ENCODE data around the gene ITGA6.

ITGA6 gene

GRCh38 chr2:172427256-172427989, at the start of gene ITGA6:
Gene ITGA6, plus strand, starts transcription at chr2:172427586.
- DNase-seq, result peak; percentile 79 to 81

- DNase-seq, result peak; percentile 66 to 68
These were observed 46.7 kb upstream of the ITGA6 start for GRCh38 chr2:172380436-172381274.

GRCh38 chr2:172381275-172382027, 45.9 kb upstream of the ITGA6 start:
- DNase-seq, result no peak

- no peak for DNase-seq
These were observed 40.0 kb upstream of the ITGA6 start for GRCh38 chr2:172387361-172387760.

DNA sequence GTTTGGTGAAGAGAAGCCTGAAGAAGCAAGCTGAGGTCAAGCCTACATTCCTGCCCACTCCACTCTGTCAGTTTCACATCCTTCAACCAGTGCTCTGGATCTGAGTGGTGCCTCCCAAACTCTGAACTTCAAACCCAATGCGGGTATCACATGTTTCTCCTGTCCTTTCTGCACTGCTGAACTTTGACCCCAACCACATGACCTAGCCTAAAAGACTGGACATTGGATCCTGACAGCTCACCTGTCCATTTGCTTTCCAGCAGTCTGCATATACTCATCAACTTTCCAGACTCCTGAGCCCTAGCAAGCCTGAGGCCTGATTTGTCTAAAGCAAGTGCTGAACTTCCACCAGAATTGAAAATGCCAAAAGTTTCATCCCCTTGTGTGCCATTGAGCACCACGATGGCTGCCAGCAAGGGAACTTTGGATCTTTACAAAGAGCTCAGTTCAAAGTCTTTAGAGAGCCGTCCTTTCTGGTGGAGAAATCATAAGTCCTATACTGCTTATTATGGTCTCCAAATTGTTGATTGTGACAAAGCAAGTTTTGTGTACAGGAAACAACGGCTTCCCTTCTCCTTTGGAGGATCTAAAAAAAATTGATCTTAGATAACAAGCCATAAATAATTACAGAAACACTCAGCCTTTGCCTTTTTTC, 37.6 kb upstream of the ITGA6 start:
- DNase-seq, result no peak

DNA sequence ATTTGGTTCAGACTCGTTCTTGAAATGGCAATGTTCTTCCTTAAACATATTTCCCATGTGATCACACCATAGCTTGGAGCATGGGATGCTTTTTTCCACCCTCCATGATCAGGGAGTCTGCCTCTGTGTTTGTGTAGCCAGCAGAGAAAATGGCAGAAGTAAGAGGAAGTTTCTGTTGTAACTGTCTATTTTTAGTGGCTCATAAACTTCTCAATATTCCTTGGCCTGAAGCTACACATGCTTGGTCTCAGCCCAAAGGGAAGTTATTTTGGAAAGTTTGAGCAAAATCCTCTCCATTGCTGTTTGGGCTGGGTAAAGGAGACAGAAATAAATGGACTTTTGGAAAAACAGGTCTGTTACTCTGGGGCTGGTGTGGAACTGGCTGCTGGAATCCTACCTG, 33.4 kb upstream of the ITGA6 start:
- peak; percentile 70 for DNase-seq

GRCh38 chr2:172395503-172395902, 31.9 kb upstream of the ITGA6 start:
- DNase-seq, result peak; percentile 44 to 50

DNA sequence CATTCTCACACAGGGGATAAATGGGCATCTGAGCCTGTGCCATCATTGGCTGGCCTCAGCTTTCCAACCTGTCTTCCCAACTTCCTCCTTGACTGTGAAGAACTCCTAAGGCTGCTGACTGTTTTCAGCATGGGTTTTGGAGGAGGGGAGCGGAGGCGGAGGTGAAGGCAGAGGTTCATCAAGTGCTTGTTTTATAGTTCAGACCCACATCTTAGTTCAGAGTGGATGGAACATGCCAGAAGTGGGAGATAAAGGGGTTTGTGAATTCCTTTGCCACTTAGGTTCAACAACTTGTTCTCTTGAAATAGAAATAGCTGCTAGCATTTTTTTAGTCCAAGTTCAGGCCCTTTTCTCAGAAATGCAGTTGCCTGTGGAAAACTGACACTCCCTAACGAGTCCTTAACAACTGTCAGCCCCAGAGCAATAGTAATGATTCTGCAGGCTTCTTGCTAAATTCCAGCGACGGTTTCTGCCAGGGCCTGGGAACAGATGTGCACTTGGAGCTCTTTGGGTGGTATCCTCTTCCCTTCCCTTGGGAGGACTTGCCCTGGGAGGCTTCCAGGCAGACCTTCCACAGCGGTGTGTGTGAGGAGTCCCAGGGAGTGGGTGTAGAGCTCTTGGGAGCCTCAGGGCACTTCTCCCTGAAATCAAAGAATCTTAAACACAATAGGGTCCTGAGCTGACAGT, 30.1 kb upstream of the ITGA6 start:
- no peak for DNase-seq

- no peak for DNase-seq
These were observed 28.9 kb upstream of the ITGA6 start for GRCh38 chr2:172398440-172398839.

DNA sequence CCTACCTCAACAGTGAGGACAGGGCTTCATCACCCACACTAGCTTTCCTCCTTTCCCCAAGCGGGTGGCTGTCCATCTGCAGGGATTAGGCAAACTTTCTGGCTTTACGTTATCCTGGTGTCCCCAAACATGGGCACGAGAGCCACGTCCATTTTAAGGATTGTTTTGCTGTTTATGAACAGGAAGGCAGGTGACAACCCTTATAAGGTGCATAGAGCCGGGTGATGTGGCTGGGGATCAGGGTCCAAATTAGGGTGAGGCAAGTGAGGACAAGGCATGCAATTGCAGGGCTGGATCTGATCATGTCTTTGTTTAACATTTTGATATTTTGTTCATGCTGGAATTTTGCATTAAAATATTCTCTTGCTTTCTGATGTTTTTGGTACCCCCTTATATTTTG, 27.6 kb upstream of the ITGA6 start:
- no peak for DNase-seq

GRCh38 chr2:172402198-172402597, 25.2 kb upstream of the ITGA6 start:
- no peak for DNase-seq

DNA sequence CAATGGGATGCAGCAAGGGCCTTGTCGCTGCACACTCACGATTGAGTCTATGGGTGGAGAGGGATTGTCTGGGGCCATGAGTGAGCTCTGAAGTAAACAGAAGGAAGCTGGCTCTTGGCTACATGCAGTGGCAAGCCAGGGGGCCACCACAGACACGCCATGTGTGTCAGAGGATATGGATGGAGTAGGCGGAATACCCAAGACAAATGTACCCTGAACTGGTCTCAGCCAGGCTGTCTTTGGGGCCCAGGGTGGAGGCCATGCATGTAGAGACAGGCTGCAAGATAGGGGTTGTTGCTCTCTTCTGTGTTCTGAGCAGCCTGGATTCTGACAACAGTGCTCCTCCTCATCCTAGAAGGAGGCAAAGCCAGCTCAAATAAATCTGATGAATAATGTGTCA, 24.0 kb upstream of the ITGA6 start:
- DNase-seq, result no peak

- no peak for DNase-seq
These were observed 23.4 kb upstream of the ITGA6 start for GRCh38 chr2:172403881-172404468.

GRCh38 chr2:172404824-172405223, 22.6 kb upstream of the ITGA6 start:
- no peak for DNase-seq

DNA sequence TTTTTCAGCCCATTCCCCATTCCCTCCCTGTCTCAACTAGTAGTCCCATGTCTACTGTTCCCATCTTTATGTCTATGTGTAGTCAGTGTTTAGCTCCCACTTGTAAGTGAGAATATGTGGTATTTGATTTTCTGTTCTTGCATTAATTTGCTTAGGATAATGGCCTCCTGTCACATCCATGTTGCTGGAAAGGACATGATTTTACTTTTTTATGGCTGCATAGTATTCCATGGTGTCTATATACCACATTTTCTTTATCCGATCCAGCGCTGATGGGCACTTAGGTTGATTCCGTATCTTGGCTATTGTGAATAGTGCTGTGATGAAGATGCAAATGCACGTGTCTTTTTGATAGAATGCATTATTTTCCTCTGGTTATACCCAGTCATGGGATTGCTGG, 21.7 kb upstream of the ITGA6 start:
- DNase-seq, result no peak

- no peak for DNase-seq
These were observed 19.1 kb upstream of the ITGA6 start for GRCh38 chr2:172408143-172408766.

DNA sequence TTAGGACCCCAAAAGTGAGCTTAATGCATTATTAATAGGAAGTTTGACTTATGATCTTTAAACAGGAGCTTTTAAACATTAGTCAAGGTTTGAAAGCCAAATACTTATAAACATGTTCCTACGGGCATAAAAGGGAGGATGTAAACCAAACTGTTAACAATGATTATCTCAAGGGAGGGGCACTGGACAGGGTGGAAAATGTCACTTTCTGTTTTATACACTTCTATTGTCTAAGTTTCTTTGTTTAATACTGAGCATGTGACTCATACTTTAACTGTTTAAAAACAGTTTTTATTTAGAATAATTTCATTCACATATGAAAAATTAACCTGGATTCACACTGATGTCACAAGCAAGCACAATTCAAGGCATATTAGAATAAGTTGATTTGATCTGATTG, 18.3 kb upstream of the ITGA6 start:
- DNase-seq, result no peak

DNA sequence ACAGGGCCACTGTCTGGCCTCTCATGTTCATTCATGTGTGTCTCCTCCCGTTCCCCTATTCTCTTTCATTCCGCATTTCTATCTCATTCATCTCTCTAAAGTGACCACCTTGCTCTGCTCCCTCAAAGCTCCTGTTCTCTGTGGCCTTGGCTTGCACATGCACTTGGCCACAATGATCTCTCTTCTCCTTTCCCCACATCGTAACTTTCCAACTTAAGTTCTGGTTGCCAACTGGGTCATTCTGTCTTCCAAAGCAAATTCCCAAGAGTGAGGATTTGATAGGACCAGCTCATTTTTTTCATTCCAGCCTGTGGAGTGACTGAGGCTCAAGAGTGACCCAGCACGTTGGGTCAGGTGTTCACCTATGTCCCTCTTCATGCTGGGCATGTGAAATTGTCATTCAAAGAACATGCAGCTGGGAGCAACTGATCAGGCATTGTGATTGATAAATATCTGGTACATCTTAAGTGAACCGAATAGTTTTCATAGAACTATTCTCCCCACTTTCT, 14.3 kb upstream of the ITGA6 start:
- DNase-seq, result no peak

- DNase-seq, result no peak
These were observed 12.1 kb upstream of the ITGA6 start for GRCh38 chr2:172415157-172415864.

DNA sequence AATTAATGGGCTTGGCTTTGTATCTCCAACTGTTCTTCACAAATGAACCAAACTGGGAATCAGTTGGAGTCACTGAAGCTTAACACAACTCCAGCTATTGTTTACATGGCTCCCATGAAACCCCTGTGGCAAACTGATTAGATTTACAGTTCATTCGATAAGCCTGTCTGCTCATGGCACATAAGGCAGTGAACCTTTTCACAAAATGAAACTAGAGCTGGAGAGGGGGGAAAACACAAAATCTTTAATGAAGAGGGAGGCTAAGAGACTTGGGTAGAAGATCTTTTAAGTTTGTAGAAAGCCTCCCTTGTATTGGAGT, 11.6 kb upstream of the ITGA6 start:
- DNase-seq, result no peak

Measured in Kasumi-1 (cell line).